ENCODE results near the gene FNBP1. TPM values are rescaled to one million over a fixed set of nuclear protein-coding genes. Genes with fewer than 3 reads are reported as not detected.

FNBP1 gene
- total RNA-seq, 4 donors from 2014 or later, result 29.7 to 62.3 (median 40.0) TPM

DNA sequence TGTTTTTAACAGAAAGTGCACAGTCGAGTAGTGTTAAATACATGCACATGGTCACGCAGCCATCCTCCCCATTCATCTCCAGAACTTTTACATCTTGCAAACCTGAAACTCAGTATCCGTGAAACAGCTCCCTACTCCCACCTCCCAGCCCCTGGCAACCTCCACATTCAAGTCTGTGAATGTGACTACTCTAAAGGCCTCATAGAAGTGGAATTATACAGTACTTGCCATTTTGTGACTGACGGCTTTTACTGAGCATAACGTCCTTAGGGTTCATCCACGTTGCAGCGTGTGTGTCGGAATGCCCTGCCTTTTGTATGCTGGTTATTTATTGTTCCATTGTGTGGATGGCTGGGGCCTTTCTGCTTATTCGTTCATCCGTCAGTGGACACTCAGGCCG lies 171.9 kb downstream of the FNBP1 start:
- no peak overlapping the region for H3K4me3 ChIP-seq (ENCODE audit: low read depth, poor library complexity, severe bottlenecking)
- no peak for DNase-seq (ENCODE audit: low spot score in 2 of 2)
- intact Hi-C loops (cut with DNase I; ENCODE audit: low total_unique reads), result no loop called here
- 92 to 93% methylated on average over 11 of the region's 11 CpGs for WGBS, 2 donors
- no peak for TF ChIP-seq POLR2A (IDR thresholded peaks at IDR 0.05)
- TF ChIP-seq, protein P1, sequence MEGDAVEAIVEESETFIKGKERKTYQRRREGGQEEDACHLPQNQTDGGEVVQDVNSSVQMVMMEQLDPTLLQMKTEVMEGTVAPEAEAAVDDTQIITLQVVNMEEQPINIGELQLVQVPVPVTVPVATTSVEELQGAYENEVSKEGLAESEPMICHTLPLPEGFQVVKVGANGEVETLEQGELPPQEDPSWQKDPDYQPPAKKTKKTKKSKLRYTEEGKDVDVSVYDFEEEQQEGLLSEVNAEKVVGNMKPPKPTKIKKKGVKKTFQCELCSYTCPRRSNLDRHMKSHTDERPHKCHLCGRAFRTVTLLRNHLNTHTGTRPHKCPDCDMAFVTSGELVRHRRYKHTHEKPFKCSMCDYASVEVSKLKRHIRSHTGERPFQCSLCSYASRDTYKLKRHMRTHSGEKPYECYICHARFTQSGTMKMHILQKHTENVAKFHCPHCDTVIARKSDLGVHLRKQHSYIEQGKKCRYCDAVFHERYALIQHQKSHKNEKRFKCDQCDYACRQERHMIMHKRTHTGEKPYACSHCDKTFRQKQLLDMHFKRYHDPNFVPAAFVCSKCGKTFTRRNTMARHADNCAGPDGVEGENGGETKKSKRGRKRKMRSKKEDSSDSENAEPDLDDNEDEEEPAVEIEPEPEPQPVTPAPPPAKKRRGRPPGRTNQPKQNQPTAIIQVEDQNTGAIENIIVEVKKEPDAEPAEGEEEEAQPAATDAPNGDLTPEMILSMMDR (IDR thresholded peaks at IDR 0.05), result no peak

DNA sequence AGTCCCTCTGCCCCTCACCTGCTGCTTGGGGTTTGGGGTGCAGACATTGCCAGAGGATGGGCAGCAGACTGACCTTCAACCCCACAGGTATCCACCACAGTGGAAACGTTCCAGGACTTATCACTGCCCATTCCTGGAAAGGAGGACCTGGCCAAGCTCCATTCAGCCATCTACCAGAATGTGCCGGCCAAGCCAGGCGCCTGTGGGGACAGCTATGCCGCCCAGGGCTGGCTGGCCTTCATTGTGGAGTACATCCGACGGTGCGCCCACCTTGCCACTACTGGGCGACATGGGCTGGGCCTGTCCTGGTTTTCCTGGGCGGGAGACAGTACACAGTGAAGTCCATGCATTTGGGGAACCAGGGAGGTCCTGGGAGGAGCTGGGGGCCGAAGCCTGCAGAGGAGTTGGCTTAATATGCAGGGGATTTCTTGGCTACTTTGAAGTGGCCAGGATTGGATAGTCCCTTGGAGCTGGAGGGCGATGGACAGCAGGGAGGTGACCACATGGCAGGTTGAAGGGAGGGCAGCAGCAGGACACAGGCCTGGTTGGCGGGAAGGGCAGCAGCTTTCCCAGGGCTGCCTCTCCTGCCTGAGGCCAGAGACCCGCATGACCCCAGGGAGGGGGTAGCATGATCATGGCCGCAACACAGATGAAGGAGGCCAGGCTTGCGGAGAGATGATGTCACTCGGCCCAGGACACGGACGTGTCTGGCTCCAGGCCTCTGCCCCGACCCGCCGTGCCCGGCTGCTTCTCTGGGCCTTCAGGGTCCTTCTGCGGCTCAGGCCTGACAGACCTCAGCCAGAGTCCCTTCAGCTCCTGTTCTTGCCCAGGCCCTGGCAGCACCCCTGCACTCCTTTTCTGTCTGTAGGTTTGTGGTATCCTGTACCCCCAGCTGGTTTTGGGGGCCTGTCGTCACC lies 173.1 kb downstream of the FNBP1 start:
- H3K4me3 ChIP-seq (ENCODE audit: low read depth, poor library complexity, severe bottlenecking), result no peak overlapping the region
- no peak for TF ChIP-seq POLR2A (IDR thresholded peaks at IDR 0.05)
- TF ChIP-seq, protein P1 (IDR thresholded peaks at IDR 0.05), result no peak
- intact Hi-C loops (cut with DNase I; ENCODE audit: low total_unique reads), result no loop called here
- DNase-seq (ENCODE audit: low spot score in 2 of 2), result no peak
- 93% methylated on average over 19 to 24 of the region's 24 CpGs for WGBS, 2 donors

DNA sequence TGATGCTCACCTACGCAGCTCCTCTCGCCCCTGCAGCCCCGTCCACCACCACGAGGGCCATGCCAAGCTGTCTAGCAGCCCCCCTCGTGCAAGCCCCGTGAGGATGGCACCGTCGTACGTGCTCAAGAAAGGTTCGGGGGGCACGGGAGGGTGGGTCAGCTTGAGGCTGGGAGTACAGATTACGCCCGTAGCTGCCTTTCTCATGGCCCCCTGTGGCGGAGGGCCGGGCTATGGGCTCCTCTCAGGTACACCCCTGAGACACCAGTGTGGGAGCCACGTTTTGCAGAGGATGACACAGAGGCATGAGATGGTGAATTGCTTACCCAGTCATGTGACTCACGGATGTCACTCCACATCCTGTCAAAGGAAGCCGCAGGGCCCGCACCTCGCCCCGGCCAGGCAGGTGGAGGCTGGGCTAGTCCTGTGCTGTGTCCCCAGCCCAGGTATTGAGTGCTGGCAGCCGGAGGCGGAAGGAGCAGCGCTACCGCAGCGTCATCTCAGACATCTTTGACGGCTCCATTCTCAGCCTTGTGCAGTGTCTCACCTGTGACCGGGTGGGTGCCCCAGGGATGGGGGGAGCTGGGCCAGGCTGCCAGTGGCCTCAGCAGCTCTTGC lies 174.0 kb downstream of the FNBP1 start:
- intact Hi-C loops (cut with DNase I; ENCODE audit: low total_unique reads), result no loop called here
- no peak for DNase-seq (ENCODE audit: low spot score in 2 of 2)
- no peak overlapping the region for H3K4me3 ChIP-seq (ENCODE audit: low read depth, poor library complexity, severe bottlenecking)
- TF ChIP-seq POLR2A (IDR thresholded peaks at IDR 0.05), result no peak
- TF ChIP-seq, protein P1 (IDR thresholded peaks at IDR 0.05), result no peak
- 81 to 85% methylated on average over 25 to 26 of the region's 28 CpGs for WGBS, 2 donors

DNA sequence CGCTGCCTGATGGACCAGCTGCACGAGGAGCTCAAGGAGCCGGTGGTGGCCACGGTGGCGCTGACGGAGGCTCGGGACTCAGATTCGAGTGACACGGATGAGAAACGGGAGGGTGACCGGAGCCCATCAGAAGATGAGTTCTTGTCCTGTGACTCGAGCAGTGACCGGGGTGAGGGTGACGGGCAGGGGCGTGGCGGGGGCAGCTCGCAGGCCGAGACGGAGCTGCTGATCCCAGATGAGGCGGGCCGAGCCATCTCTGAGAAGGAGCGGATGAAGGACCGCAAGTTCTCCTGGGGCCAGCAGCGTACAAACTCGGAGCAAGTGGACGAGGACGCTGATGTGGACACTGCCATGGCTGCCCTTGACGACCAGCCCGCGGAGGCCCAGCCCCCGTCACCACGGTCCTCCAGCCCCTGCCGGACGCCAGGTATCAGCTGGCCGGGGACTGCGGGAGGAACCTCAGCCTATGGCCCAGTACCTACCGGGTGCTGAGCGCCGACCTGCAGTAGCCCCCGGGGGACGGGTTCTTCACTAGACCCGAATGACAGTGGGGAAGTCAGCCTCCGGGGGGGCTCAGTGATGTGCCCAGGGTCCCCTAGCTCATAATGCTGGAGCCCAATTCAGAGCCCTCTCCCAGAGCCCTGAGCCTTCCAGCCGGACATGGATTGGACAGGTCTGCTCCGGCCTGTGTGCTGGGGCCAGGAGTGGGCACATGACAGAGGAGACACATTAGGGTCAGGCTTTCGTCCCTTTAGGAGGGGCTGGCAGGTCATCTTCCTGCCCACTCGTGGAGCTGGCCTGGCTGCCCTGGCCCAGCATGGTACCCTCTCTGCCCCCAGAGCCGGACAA lies 174.7 kb downstream of the FNBP1 start:
- no peak for TF ChIP-seq POLR2A (IDR thresholded peaks at IDR 0.05)
- TF ChIP-seq, protein P1 (IDR thresholded peaks at IDR 0.05), result no peak
- DNase-seq (ENCODE audit: low spot score in 2 of 2), result no peak
- WGBS, 2 donors, result 87 to 92% methylated on average over 37 to 38 of the region's 48 CpGs
- intact Hi-C loops (cut with DNase I; ENCODE audit: low total_unique reads), result no loop called here
- no peak overlapping the region for H3K4me3 ChIP-seq (ENCODE audit: low read depth, poor library complexity, severe bottlenecking)

DNA sequence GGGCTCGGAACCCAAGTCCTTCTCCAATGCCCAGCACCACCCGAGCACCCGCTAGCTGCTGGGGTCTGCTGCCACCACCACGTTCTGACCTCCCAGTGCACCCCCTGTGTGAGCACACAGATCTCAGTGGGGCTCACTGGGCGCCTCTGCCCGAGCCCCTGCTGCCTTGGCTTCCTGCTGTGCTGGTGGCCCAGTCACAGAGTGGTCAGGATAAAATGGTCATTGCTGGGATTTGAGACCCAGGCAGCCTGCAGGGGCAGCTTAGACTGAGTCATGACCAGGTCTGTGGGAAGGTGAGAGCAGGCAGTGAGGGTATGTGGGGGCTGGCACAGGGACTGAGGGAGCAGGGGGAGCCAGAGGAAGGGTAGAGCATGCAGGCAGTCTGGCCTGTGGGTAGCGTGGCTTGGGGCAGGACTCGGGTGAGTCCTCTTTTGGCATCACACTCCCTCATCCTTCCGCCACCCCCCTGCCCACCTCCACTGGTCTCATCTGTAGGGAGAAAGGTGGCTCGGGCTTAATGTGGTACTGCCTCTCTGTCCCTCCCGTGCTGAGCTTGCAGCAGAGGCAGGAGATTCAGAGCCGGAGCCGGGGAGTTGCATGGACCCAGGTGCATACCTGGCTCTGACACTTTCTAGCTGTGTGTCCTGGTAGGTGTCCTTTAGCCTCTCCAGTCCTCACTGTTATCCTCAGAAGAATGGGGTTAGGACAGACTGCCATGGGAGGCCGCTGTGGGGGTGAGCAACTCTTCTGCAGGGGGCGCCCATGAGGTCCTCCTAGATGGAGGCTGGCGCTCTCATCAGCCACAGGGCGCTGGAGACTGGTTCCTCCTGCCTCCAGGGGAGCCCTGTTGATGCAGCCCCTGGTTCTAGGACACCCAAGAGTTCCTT lies 175.6 kb downstream of the FNBP1 start:
- WGBS, 2 donors, result 79 to 81% methylated on average over 17 of the region's 17 CpGs
- intact Hi-C loops (cut with DNase I; ENCODE audit: low total_unique reads), result no loop called here
- DNase-seq (ENCODE audit: low spot score in 2 of 2), result no peak
- H3K4me3 ChIP-seq (ENCODE audit: low read depth, poor library complexity, severe bottlenecking), result no peak overlapping the region
- TF ChIP-seq, protein P1 (IDR thresholded peaks at IDR 0.05), result no peak
- TF ChIP-seq POLR2A (IDR thresholded peaks at IDR 0.05), result no peak

All from lower leg skin (tissue), 4 donors.